ENCODE results near the gene LAMA3.

Gene LAMA3

GRCh38 chr18:23882616-23883276 lies 193.5 kb downstream of the LAMA3 start:
- Histone ChIP-seq H3K4me3 (ENCODE audit: low read depth, low read length) (no peak overlapping the region), H3K27ac (peak overlapping the region; percentile 72), H3K27me3 (ENCODE audit: insufficient read depth, low read depth, severe bottlenecking) (no peaks in the 10 kb centered on the region), H3K9me3 (ENCODE audit: severe bottlenecking) (no peaks in the 10 kb centered on the region), H3K36me3 (no peaks in the 10 kb centered on the region)
- no peak for TF ChIP-seq CTCF (IDR thresholded peaks at IDR 0.05; ENCODE audit: low read depth, low read length)
- DNase-seq = no peak

- Histone ChIP-seq H3K4me3 (ENCODE audit: low read depth, low read length) (no peak overlapping the region), H3K36me3 (no peaks in the 10 kb centered on the region), H3K27me3 (ENCODE audit: insufficient read depth, low read depth, severe bottlenecking) (no peaks in the 10 kb centered on the region), H3K27ac (peak overlapping the region; percentile 72), H3K9me3 (ENCODE audit: severe bottlenecking) (no peaks in the 10 kb centered on the region)
- TF ChIP-seq CTCF (IDR thresholded peaks at IDR 0.05; ENCODE audit: low read depth, low read length) = no peak
- DNase-seq = peak; percentile 66
These were observed 194.1 kb downstream of the LAMA3 start for GRCh38 chr18:23883277-23883790.

- DNase-seq = peak; percentile 19
- Histone ChIP-seq H3K27ac (peak overlapping the region; percentile 72), H3K4me3 (ENCODE audit: low read depth, low read length) (no peak overlapping the region), H3K36me3 (no peaks in the 10 kb centered on the region; the same call in 1 of the 2 replicates), H3K9me3 (ENCODE audit: severe bottlenecking) (no peaks in the 10 kb centered on the region), H3K27me3 (ENCODE audit: insufficient read depth, low read depth, severe bottlenecking) (no peaks in the 10 kb centered on the region)
- TF ChIP-seq CTCF (IDR thresholded peaks at IDR 0.05; ENCODE audit: low read depth, low read length) = no peak
These were observed 195.6 kb downstream of the LAMA3 start for GRCh38 chr18:23884681-23885375.

- Histone ChIP-seq H3K4me3 (ENCODE audit: low read depth, low read length) (no peak overlapping the region), H3K9me3 (ENCODE audit: severe bottlenecking) (no peaks in the 10 kb centered on the region), H3K36me3 (no peaks in the 10 kb centered on the region; the same call in 1 of the 2 replicates), H3K27ac (no peak overlapping the region), H3K27me3 (ENCODE audit: insufficient read depth, low read depth, severe bottlenecking) (no peaks in the 10 kb centered on the region)
- TF ChIP-seq CTCF (IDR thresholded peaks at IDR 0.05; ENCODE audit: low read depth, low read length) = no peak
- no peak for DNase-seq
These were observed 196.5 kb downstream of the LAMA3 start for GRCh38 chr18:23885750-23886149.

- Histone ChIP-seq H3K27me3 (ENCODE audit: insufficient read depth, low read depth, severe bottlenecking) (no peaks in the 10 kb centered on the region), H3K36me3 (no peaks in the 10 kb centered on the region; the same call in 1 of the 2 replicates), H3K27ac (no peak overlapping the region), H3K4me3 (ENCODE audit: low read depth, low read length) (no peak overlapping the region), H3K9me3 (ENCODE audit: severe bottlenecking) (no peaks in the 10 kb centered on the region)
- no peak for DNase-seq
- TF ChIP-seq CTCF (IDR thresholded peaks at IDR 0.05; ENCODE audit: low read depth, low read length) = no peak
These were observed 197.8 kb downstream of the LAMA3 start for GRCh38 chr18:23887035-23887434.

Data from WERI-Rb-1 (cell line).